COLO829 (cell line): Measurements from ENCODE around the gene AFF1.

ENCODE experiments used
- DNase-seq: peaks from one replicate; pipeline ENCODE4 v3.0.0; 2012; ENCODE audit warnings: low spot score

Gene AFF1

DNA sequence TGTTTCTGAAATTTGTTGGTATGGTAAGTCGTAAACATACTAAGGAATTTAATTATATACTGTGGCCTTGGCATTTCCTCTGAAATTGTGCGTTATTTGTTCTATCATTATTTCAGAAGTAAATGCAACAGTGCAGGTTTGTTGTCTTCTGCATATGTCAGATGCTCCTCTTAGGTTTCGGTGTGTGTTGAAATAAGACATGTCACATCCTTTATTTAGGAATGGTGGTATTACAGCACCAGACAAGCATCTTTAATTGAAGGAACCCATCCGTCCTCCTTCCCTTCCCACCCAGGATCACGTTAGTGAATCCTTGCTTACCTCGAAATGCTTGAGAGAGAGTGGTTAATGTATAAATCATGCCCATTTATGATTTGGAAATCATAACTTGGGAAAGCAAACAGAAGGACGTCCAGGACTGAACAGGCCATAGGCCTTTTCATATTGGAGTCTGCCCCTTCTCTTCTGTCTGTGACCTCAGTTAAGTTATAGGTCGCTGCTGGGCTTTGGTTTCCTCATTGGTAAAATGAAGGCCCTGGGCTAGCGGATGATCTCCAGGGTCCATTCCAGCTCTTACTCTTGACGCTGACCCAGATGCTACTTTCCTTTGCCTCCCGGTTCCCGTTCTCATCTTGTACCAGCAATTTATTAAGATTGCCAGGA is 151.5 kb downstream of the AFF1 start:
- no peak for DNase-seq

GRCh38 chr4:87087015-87087414 is 152.2 kb downstream of the AFF1 start:
- no peak for DNase-seq

GRCh38 chr4:87087420-87087819 is 152.6 kb downstream of the AFF1 start:
- DNase-seq, result peak; percentile 64

GRCh38 chr4:87088186-87088585 is 153.4 kb downstream of the AFF1 start:
- DNase-seq, result no peak

- no peak for DNase-seq
Observed at GRCh38 chr4:87089368-87089767, 154.6 kb downstream of the AFF1 start.

DNA sequence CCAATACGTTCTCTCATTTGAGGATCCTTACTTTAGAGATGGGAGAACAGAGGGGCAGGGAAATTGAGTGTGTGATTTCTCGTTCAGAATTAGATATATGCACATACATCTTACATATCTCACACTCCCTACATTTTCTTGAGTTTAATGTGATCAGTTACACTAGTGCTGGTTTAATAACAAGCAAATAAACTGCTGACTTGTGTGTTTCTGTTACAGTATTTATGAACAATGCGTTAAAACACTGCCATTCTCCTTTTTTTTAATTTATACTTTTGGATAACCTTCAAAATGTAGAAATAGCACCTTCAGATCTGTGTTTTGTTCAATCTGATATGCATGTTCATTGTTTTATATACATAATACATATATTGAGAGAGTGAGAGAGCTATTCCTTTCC is 155.5 kb downstream of the AFF1 start:
- no peak for DNase-seq

DNA sequence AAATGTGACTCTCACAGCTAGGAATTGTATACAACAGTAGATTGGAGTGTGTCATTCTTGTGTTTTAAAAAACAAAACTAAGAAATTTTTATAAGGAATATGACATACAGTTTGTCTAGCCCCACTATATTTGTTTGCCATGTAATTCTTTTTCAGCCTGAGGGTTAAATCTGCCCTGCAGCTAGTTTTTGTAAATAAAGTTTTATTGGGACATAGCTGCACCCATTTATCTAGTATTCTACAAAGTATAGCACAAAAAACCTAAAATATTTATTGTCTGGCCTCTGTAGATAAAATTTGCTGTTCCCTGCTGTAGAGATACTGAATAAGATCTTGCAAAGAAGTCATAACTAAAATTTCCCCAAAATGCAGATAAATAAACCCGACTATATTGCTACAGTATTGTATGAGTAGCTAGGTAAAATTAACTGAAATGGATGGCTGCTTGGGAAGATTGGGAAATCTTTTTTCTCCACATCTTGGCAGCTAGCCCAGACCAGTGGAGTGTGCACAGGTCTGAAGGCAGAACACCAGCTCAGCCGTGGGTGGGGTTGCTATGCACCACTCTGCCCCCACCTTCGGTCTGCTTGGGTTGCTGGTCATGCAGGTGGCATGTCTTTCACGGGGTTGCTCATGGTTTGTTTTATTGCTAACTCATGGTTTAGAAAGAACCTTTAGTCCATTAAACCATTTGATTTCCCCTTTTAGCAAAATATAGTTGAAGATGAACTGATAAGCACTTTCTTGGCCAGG is 157.8 kb downstream of the AFF1 start:
- DNase-seq, result peak; percentile 51

DNA sequence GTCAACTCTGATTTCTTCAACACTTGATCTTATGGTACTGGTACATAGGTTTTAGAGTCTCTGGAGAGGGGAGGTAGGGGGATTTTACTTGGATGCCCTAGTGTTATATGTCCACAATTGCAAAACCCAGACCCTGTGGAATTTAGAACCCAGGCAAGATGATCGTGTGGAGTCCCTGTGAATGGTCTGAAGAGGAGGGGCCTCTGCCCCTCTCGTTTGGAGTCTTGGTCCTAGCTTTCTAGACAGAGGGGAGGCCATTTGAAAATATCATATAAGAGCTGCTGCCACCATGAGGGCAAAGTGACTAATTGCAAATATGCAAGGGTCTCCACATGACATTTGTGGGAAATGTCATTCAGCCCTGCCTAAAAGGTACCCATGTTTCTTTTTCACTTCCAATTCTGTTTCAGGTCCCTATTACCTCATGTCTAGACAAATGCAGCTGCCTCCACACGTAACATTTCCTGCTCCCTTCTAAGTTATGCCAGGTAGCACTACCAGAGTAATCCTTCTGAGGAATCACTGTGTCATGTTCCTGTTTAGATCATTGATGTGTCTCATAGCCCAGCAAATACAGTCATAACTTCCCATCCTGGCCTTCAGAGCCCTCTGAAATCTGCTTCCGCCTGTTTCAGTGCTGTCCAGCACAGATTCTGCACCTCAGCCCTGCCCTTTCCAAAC is 158.8 kb downstream of the AFF1 start:
- DNase-seq, result peak; percentile 82

DNA sequence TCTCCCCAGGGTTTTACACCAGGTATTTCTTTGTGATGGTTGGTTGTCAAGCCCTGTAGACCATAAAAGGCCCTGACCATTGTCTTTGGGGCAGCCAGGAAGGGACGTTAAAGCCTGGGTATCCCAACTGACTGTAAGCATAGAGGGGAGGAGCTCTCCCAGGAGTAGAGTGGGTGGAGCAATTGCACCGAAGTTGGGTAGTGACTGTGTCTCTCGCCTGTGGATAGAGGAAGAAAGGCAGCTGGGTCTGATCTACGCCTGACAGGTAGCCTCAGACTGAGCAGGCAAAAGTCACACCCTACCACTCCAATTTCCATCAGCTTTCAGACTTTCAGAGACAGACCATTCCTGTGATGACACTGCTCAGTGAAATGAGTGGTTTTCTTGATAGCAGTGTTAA is 162.3 kb downstream of the AFF1 start:
- DNase-seq, result no peak

DNA sequence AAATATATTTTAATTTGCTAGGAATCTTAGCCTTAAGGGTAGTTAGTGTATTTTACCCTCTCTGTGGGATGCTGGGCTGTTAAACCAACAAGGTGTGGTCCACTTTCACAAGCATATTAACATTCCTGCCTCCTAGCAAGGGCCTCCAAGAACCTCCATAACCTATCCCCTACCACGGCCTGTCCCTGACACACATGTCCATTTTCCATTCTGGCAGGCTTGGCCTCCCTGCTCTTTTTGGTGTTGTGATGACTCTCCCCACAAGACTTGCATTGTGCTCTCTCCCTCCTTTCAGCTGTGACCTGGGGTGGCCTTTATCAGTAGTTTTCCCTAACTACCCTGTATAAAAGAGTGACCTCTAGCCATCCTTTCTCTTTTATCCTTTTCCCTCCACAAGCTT is 165.4 kb downstream of the AFF1 start:
- no peak for DNase-seq

GRCh38 chr4:87101543-87102199 is 166.9 kb downstream of the AFF1 start:
- DNase-seq, result no peak

- DNase-seq, result no peak
Observed at GRCh38 chr4:87103086-87103485, 168.3 kb downstream of the AFF1 start.

- peak; percentile 24 for DNase-seq
Observed at GRCh38 chr4:87103691-87104187, 168.9 kb downstream of the AFF1 start.

DNA sequence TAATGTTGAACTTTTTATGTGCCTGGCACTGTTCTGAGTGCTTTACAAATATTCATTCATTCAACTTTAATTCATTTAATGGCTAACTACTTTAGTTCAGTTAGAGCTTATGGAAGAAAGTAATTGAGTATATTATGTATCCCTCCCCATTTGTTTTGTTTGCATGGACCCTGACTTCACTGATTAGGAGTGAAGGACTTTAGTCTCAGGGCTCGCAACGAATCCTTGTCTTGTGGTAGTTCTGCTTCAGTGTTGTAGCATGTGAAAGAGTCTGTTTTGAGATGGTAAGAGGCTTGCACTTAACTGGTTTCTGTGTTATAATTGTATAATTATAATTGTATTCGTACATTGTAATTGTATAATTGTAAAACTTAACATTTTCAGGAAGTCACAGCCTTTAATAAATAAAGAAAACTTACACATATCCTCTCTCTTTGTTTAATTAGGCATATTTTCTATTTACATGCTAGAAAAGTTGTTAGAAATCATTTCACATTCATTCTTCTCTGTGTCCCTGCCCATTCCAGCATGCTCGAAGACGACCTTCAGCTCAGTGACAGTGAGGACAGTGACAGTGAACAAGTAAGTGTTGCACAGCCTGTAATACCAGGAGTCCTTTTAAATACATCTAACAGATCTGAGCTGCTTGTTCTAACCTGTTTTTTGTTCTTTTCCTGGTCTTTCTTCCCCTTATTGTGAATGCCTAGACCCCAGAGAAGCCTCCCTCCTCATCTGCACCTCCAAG is 170.5 kb downstream of the AFF1 start:
- DNase-seq, result no peak

GRCh38 chr4:87108142-87108546 is 173.3 kb downstream of the AFF1 start:
- DNase-seq, result peak; percentile 29

- no peak for DNase-seq
Observed at GRCh38 chr4:87109121-87109520, 174.3 kb downstream of the AFF1 start.

- DNase-seq, result no peak
Observed at GRCh38 chr4:87109945-87110344, 175.1 kb downstream of the AFF1 start.

- no peak for DNase-seq
Observed at GRCh38 chr4:87112063-87112462, 177.3 kb downstream of the AFF1 start.

DNA sequence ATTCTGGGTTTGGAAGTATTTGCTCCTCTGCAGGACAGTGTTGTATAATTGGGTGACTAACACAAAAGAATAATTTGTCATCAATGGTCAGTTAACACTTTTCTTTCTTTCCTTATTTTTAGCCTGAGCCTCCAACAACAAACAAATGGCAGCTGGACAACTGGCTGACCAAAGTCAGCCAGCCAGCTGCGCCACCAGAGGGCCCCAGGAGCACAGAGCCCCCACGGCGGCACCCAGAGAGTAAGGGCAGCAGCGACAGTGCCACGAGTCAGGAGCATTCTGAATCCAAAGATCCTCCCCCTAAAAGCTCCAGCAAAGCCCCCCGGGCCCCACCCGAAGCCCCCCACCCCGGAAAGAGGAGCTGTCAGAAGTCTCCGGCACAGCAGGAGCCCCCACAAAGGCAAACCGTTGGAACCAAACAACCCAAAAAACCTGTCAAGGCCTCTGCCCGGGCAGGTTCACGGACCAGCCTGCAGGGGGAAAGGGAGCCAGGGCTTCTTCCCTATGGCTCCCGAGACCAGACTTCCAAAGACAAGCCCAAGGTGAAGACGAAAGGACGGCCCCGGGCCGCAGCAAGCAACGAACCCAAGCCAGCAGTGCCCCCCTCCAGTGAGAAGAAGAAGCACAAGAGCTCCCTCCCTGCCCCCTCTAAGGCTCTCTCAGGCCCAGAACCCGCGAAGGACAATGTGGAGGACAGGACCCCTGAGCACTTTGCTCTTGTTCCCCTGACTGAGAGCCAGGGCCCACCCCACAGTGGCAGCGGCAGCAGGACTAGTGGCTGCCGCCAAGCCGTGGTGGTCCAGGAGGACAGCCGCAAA is 179.6 kb downstream of the AFF1 start:
- no peak for DNase-seq

DNA sequence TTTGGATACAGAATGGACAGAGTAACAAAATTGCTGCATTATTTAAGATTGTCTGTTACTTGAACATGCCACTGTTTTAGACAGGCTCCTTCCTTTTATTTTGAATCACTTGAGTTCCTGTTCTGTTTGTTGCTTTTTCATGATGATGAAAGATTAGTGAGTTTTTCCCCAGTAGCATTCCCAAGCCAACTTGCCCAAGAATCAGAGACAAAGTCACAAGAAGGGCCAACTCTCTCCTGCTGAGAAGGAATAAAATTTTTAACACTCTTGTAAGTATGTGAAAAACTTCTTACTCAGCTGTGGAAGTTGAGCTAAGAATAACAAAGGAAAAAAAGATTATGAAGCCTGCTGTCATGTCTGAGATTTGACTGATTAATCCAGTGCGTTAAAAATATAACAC is 181.4 kb downstream of the AFF1 start:
- DNase-seq, result no peak
